T-helper 22 cell (primary cell): Measurements from ENCODE around the gene PDE6D.
"Not testable (repeated sequence)": the region's sequence is repeated elsewhere in the genome, so short reads cannot be mapped to it uniquely, and the experiment has no call there.

Experiments
- DNase-seq: peaks from one replicate; pipeline ENCODE4 v3.0.0-alpha.2; 2020; ENCODE audit warnings: low read depth

PDE6D gene

DNA sequence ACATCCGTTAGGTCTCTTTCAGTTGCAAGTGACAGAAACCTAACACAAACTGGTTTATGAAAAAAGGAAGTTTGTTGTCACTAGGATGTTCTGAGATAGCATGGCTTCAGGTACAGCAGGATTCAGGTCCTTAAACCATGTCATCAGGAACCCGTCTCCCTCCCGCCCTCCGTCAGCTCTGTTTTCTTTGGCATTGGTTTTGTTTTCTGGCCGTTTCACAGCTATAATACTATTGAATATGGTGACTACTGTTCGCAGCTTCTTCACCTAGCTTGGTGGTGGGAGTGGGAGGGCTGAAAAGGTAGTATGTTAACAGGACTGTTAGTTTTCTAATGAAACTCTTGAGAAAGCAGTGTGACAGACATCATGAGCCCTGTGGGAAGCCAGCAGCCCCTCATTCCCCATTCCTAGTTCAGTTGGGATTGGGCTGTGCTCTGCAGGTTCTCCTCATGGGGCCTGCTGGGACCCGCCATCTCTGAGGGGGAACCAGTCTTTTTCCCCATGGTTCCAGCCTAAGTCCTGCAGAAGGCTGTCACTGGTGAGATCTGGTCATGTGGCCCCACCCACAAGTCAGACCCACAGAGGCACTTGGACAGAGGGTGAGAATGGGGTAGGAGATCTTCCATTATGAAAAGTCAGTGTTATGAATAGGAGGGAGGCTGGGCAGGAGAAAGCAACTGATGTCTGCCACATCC lies 60.6 kb downstream of the PDE6D start:
- DNase-seq: no peak

DNA sequence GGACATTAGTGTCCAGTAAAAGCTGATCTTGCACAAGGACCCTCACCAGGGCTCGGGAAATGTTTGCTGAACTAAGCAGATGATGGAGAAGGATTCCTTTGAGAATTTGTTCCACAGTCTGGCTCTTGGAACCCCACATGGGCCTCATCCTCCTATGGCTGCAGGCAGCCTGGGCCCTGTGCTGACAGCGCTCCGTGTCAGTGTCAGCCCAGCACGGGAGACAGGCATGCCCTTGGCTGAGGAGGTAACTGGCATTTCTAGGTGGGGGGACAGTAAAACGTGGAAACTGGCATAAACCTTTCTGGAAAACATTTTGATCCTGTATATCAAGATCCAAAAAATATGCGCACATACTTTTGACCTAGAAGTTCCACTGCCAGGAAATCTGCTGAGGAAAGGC lies 62.3 kb downstream of the PDE6D start:
- no peak for DNase-seq

DNA sequence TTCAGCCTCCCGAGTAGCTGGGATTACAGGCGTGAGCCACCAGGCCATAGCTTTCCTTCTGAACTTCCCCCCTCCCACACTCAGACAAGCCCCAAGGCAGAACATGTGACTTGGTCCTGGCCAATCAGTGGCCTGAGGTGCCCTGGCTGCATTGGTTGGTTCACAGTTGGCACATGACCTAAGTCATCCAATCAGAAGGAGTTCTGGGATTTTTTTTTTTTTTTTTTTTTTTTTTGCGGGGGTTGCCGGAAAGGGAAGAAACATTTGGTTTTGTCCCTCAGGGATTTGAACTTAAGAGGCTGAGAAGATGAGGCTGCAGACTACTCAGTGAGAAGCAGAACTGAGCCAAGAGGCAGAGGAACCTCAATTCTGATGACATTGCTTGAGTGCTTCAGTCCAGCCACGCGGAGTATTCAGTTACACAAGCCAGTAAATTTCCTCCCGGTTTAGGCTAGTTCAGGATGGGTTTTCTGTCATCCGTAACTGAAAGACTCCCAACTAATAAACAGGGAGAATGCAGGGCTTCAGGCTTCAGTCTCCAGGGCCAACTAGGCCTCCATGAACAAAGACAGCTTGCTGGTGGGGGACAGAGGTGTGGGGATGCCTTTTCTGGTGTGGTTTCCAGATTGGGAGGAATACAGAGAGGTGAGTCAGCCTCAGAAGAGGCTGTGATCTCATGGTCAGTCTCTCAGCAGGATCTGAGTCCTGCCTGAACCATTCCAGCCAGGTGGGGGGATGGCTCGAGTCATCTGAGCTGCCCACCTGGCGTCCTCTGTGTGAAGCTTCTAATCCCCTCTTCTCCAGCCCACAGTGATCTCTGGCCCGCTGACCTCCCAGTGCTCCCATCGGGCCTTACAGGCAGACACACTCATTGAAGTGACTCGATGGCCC lies 63.6 kb downstream of the PDE6D start:
- DNase-seq: no peak

DNA sequence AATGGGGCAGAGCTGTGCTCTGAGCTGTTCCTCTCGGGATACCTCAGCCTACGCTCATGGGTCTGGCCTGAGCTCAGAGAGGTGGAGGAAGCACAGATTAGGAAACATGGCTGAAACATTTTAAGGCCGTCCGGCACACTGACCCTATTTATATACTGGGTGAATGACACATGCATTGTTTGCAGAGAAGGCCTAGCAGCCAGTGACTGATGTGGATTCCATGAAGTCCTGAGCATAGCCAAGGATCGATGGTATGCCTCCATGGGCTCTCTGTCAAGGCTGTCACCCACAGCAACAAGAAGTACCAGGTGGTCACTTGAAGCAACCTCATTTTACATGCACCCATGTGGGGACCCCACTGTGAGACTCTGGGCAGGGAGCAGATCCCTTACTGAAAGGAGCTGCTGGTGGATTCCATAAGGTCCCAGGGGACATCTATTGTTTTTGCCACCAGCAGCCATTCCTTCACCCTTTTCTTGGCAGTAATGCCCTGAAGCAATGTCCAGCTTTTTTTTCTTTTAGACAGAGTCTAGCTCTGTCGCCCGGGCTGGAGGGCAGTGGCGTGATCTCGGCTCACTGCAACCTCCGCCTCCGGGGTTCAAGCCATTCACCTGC lies 64.3 kb downstream of the PDE6D start:
- DNase-seq: no peak

DNA sequence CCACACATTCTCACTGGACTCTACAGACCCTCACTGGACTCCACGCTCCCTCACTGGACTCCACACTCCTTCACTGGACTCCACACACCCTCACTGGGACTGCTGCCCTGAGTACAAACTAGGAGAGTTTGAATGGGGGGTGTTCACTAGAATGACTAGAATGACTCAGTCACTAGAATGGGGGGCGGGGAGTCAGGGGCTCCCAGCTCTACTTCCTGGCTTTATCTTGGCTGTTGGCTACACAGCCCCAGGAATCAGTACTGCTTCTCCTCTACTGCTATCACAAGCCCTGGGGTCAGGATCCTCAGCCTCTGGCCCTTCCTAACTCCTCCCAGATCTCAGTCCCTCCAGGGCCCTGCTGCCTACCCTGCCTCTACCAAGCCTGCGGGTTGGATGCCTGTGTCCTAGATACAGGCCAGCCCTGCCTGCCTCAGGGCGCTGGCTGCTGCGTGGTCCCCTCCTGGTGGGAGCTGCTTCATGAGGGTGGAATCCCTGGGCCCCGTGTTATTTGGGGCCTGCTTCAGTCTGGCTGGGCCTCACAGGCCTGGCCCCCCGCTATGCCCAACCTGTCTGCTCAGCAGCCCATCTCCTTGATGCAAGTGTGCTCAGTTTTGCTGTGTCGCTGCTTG lies 65.0 kb downstream of the PDE6D start:
- no peak for DNase-seq

DNA sequence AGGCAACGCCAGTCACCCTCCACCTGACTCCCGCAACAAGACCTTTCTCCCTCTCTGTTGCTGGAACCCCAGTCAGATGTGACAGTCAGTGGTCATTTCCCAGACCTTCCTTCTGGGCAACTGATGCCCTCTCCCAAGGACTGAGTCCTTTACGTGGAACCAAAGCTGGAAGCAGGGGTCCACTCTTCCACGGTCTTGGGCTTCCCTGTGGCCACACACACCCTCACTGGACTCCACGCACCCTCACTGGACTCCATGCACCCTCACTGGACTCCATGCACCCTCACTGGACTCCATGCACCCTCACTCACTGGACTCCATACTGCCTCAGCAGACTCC lies 65.6 kb downstream of the PDE6D start:
- DNase-seq: no peak

DNA sequence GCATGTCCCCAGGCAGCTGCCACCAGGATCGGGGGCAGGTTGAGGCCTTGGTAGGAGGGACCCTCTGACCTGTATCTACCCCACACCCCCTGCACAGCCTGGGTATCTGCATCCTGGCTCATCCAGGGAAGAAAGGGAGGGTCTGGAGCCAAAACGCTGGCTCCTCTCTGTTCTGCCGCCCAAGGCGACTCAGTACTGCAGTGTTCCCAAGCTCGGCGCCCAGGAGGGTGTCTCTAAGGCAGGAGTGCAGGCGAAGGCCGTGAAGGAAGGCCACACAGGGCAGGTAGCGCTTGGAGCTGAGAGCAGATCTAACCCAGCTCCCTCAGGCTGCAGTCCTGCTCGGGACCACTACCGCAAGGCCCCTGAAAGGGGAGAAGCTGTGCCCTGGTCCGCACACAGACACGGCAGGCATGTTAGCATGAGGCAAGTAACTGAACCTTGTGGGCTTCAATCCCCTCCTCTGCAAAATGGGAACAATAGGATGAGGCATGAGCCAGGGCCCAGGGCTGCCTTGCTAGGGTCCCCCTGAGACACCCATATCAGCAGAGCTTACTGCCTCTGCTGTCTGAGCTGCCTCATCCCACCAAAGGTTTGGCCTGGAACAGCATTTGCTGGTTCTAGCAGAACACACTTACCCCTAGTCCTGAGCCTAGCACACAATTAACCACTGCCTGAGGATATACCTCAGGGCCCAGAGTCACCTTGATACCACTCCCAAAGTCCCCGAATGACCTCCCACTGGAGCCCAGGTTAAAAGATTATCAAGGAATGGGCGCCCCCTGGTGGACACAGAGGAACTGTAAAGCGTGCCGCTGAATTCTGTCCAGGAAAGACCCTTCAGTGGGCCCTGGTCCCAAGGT lies 66.2 kb downstream of the PDE6D start:
- DNase-seq: peak; percentile 56

DNA sequence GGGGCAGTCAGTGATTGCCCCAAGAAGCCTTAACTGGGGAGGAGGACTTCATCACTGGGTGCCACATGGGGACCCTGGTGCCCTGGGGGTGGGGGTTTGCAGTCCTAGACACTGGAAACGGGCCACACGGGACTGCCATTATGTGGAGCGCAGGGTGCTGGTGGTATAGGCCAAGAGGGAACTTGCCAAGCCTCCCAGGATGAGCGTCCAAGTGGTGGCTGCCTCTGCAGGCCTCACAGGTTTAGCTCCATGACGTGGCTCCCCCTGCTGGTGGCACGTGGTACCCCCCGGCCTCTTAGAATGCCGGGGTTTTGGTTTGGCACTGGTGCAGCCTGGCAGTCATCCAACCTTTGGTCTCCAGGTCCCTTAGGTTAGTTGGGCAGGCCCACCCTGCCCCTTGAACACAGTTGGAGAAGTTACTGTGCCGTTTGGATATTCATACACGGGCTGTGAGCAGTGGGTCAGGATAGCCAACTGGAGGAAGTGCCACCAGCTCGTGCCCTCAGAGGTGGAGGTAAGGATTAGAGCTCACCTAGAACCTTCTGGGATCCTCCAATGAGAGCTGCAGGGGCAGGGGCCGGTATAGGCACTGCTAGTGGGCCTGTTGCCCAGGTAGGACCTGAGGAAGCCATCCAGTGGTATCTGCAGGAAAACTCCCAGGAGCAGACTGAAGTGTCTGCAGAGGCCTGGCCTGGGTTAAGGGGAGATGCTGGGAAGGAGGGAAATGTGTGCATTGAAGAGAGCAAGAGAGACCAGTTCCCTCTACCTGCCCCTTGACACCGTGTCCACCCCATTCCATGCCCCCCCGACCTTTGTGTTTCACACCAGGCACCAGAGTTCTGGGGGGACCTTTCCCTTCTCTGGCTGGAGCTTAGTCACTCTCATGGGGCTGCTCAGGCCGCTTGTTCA lies 67.1 kb downstream of the PDE6D start:
- peak; percentile 73 for DNase-seq

DNA sequence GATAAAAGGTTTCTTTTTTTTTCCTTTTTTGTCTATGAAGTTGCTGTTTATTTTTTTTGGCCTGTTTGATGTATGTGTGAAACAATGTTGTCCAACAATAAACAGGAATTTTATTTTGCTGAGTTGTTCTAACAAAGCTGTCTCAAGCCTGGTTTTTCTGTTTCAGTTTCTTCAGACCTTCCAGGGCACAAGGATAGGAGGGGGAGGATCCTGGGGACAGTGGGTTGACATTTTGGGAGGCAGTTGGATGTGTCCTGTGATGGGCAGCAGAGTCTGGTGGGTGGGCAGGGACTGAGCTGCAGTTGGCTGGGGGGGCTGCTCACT lies 67.7 kb downstream of the PDE6D start:
- DNase-seq: not testable (repeated sequence)

DNA sequence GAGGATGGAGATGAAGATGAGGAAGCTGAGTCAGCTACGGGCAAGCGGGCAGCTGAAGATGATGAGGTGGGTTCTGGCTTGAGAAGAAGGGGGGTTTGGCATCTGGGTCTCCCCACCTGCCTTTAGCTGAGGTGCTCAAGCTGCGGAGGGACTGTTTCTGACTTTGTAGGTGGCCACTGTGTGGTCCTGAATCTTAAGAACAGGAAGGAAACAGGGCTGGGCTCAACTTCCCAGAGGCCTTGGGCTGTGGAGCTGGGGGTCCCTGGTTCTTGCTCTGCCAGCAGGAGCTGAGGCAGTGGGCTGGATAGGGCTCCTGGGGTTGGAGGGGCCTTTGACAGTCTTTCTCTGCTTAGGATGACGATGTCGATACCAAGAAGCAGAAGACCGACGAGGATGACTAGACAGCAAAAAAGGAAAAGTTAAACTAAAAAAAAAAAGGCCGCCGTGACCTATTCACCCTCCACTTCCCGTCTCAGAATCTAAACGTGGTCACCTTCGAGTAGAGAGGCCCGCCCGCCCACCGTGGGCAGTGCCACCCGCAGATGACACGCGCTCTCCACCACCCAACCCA lies 68.5 kb downstream of the PDE6D start:
- peak; percentile 34 for DNase-seq

DNA sequence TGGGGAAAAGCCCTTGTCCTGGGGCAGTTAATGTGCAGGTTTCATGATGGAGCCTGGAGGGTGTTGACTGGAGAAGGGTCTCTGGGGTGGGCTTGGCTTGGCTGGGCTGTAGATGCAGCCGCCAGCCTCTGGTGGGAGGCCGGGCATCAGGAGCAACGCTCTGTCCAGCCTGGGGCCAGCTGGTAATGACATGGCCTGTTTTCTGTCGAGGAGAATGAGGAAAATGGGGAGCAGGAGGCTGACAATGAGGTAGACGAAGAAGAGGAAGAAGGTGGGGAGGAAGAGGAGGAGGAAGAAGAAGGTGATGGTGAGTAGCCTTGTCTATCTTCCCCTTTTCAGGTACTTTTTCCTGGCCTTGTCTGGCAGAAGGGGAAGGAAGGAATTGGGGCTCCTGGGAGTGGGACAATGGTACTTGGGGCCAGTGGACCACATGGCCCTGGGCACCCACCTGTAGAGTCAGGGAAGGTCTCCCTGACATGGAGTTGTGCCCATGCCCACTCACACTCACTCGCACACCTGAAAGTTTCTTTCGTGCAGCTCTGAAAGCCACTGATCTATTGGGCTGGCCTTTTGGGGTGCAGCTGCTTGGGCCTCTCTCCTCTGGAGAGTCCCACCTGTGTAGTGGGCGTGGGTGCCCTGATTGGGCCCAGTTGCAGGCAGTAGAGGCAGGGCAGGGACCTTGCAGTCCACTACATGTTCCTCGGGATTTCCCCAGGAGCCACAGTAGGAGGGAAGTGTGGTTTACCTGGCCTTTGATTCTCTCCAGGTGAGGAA lies 69.2 kb downstream of the PDE6D start:
- peak; percentile 34 for DNase-seq

DNA sequence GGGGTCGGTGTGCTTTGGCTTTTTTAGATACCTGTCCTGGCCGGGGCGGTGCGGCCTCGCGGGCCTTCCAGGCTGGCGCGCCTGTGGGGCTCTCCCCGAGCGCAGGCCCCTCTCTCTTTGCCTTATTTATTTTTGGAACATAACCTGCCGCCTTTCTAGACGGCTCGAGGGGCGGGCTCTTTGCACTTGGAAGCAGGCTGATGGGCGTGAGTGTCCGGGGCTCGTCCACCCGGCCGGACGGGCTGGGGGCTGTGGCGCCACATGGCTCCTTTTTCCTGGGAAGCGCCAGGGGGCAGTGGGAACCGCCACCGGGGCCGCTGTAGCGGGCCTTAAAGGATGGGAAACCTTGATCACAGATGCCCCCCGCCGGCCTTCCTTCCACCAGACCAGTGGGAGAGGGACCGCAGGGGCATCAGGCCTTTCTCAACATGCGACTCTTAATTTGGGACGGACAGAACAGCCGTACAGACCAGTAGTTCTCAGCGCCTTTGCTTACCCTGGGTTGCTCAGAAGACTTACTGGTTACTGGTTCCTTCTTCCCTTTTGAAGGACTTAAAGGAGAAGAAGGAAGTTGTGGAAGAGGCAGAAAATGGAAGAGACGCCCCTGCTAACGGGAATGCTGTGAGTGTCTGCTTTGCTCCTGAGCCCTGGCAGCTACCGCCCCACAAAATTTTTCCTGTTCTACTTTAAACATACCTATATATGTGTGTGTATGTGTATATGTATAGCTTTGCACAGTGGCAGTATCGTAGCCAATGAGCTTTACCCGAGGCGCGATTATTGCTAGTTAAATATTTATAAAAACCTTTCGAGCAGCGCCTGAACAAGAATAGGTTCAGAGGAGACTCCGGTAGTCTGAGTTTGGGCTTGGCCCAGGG lies 70.0 kb downstream of the PDE6D start:
- no peak for DNase-seq

DNA sequence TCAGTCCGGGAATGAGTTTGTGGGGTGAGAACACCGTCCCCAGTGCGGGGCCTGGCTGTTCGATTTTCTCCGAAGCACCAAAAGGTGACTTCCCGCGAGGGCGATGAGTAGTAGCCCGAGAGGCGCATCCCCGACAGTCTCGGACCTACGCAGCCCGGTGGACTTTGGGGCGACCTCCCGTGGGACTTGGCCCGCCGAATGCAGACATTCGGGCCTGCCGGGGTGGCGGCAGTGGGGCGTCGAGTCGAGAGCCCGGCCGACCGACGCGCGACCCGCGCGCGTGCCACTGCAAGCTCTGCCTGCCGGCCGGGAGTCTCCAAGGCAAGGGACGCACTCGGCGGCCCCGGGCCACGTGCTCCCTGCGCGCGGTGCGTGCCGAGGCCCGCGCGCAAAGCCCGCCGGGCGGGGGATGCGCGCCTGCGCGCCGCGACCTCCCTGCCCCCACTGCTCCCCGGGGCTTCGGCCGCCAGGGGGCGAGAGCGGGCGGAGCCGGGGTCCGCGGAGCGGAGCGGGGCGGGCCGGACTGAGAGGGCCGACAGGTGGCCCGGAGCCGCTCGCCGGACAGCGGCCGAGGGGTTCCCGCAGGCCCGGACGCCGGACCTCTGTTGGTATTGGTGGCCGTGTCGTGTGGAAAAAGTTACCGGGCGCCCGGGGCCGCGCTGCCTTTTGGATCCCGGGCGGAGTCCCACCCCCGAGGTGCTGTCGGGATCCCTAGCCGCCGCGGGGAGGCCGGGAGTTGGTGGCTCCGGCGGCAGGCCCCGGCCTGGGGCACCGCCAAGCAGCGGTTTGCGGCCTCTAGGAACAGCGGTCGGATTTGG lies 70.9 kb downstream of the PDE6D start:
- peak; percentile 69 for DNase-seq

DNA sequence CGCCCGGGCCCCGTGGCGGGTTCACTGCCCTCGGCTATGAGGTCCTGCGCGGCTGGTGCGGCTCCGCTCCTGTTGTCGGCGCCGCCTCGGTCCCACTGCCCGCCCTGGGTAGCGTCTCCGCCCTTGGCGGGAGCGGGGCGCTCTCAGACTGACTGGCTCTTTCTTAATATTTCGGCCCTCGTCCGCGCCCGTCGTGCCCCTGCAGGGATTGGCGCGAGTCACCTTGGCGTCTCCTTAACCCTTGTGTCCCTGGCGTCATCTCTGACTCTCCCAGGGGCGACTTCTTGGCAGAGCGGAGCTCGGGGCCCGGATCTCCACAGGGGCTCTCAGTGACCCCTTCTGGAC lies 71.5 kb downstream of the PDE6D start:
- DNase-seq: peak; percentile 11

DNA sequence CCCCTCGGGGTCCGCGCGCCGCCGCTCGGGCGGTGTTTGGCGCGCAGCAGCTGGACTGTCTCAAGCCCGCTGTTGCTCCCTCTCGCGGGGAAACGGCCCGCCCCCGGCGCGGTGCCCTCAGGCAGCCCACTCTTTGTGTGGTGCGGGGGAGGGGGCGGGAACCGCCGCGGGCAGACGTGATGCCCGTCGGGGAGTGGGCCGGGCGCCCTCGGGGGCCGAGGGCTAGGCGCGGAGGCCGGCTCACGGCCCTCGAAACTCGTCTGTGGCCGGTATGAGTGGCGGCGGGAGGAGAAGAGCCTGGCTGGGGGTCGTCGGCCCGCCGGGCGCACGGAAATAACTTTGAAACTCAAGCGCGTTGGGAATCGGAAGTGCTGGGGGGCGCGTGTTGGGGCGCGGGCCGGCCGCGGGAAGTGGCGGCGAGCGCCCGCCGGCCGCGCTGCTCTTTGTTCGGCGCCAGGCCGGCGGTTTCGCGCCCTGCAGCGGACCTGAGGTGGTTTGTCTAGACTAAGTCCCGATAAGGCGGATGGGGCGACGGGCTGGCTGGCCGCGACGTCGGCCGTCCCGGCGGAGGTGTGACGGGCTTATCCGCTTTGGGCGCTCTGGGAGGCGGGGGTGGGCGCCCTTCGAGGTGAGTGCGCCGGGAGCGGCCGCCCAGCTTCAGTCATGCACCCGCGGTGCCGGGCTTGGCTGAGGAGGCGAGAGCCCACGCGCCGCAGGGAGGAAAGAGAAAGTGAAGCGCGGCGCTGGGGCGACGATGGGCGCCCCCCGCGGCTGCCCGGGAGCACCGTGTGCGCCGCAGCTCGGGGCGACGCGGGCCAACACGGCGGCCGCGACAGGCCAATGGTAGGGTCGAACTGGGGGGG lies 72.1 kb downstream of the PDE6D start:
- DNase-seq: peak; percentile 25

DNA sequence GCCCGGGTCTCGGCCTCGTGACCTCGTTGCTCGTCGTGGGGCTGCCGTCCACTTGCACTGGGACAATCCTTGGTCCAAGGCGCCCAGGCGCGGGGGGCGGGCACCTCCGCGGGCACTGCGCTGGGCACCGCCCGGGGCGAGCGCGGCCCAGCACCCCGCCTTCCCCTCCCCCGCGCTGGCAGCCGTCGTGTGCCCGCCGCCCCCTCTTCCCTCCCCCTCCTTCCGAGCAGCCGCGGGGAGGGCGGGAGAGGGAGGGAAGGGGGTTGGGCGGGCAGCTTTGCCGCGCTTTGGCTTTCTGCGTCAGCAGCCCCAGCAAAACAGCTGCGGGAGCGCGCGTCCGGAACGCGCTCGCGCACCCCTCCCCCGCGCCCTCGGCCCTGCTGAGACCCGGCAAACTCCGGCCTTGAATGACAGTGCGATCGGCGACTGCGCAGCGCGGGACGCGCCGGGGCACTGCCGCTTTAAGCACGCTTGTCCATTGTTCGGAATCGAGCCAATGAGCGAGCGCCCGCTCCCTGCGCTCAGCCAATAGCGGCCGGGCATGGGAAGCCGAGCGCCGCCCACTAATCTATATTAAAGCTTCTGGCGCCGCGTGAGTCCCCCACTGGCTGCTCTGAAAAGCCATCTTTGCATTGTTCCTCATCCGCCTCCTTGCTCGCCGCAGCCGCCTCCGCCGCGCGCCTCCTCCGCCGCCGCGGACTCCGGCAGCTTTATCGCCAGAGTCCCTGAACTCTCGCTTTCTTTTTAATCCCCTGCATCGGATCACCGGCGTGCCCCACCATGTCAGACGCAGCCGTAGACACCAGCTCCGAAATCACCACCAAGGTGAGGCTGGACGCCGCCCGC lies 72.9 kb downstream of the PDE6D start, which contains the start of gene PTMA:
PTMA (plus strand) TSS at position 599 of the 846 bp plus-strand sequence; CDS start at position 781, 182 bp downstream.
- peak; percentile 99 for DNase-seq
